ENCODE data around the gene TULP1. TPM values are rescaled to one million over a fixed set of nuclear protein-coding genes. Genes with fewer than 3 reads are reported as not detected.

TULP1 gene
- total RNA-seq, 1 experiment from 2014 or later = not detected

GRCh38 chr6:35554811-35555210, 42.1 kb upstream of the TULP1 start:
- no peak overlapping the region for H2BK20ac ChIP-seq (ENCODE audit: low read depth, low read length, poor library complexity, severe bottlenecking)
- no peak overlapping the region for H2BK15ac ChIP-seq (ENCODE audit: low read depth, low read length)
- H3K4me3 Mint-ChIP-seq = no peak overlapping the region
- no peak for DNase-seq
- no peaks in the 10 kb centered on the region for H3K27me3 ChIP-seq (ENCODE audit: insufficient read depth, low read length)
- H3K9ac ChIP-seq (ENCODE audit: extremely low read depth, insufficient read length, low read length) = no peak overlapping the region
- no peak overlapping the region for H3K56ac ChIP-seq (ENCODE audit: insufficient read length, low read depth, low read length)
- no peaks in the 10 kb centered on the region for H3K23me2 ChIP-seq (ENCODE audit: insufficient read length, low read depth, low read length, poor library complexity, severe bottlenecking)
- no peak overlapping the region for H2AK5ac ChIP-seq (ENCODE audit: insufficient read length, low read length)
- no peak overlapping the region for H3K23ac ChIP-seq (ENCODE audit: insufficient read length, low read depth, low read length)
- no peak overlapping the region for H4K91ac ChIP-seq (ENCODE audit: insufficient read length, low read depth, low read length)
- no peak overlapping the region for H2BK12ac ChIP-seq (ENCODE audit: insufficient read length, low read depth, low read length)
- no peak overlapping the region for H2AFZ ChIP-seq (ENCODE audit: low read length)
- no CpG with 5 or more reads among the region's 4 CpGs for WGBS (ENCODE audit: extremely low coverage, insufficient read length, low lambda C conversion rate)
- H3K4ac ChIP-seq (ENCODE audit: low read depth, low read length) = no peak overlapping the region
- H3K79me2 ChIP-seq (ENCODE audit: insufficient read depth, low read length) = no peaks in the 10 kb centered on the region
- H2BK5ac ChIP-seq (ENCODE audit: insufficient read length, low read length) = no peak overlapping the region
- peaks cover 0 to 4% (median 0%) of the 10 kb centered on the region in 3 experiments; a peak in 1 of 7 replicates for H3K36me3 Mint-ChIP-seq (ENCODE audit: insufficient read depth in 1 of 3, low read depth in 3 of 3)
- H3T11ph ChIP-seq (ENCODE audit: low read length) = no peak overlapping the region
- no peaks in the 10 kb centered on the region for H3K9me3 ChIP-seq (ENCODE audit: control insufficient read depth, low read depth, low read length)
- H4K20me1 ChIP-seq (ENCODE audit: control insufficient read depth, insufficient read depth, insufficient read length) = no peaks in the 10 kb centered on the region
- no peak overlapping the region for H3K27ac ChIP-seq (ENCODE audit: insufficient read length, low read depth, low read length)
- no peak for TF ChIP-seq CTCF (conservative IDR thresholded peaks at IDR 0.05)
- no peak overlapping the region for H3K18ac ChIP-seq (ENCODE audit: insufficient read length, low read depth, low read length)
- H3K27me3 Mint-ChIP-seq (ENCODE audit: low read depth) = no peaks in the 10 kb centered on the region; the same call in 1 of the 2 replicates
- H3K14ac ChIP-seq (ENCODE audit: insufficient read depth, low read length) = no peak overlapping the region
- no peak overlapping the region for H4K5ac ChIP-seq (ENCODE audit: insufficient read length, low read depth, low read length)
- H3K4me2 ChIP-seq (ENCODE audit: insufficient read depth, insufficient read length, low read length) = no peak overlapping the region
- peaks cover 2 to 4% of the 10 kb centered on the region in 2 experiments; a peak in 3 of 5 replicates for H3K9me3 Mint-ChIP-seq
- no peaks in the 10 kb centered on the region for H3K79me1 ChIP-seq (ENCODE audit: insufficient read depth, low read depth, low read length, poor library complexity, severe bottlenecking)
- no peak overlapping the region for H2BK120ac ChIP-seq (ENCODE audit: low read depth, low read length, poor library complexity, severe bottlenecking)
- peaks cover 0 to 4% of the 10 kb centered on the region in 2 experiments; a peak in 2 of 4 replicates for H3K4me1 Mint-ChIP-seq
- H3K4me1 ChIP-seq (ENCODE audit: insufficient read depth, low read length) = no peaks in the 10 kb centered on the region
- H4K8ac ChIP-seq (replicated peaks; ENCODE audit: insufficient read length, low read depth, low read length) = no peak overlapping the region
- no peak overlapping the region for H3K27ac Mint-ChIP-seq
